HG03045 (cell line): ENCODE measurements around the gene ROR1.

ENCODE experiments used
- ATAC-seq: cut with Tn5 transposase; IDR thresholded peaks from one replicate; pipeline ENCODE4 v1.9.1; 2021; ENCODE audit warnings: mild to moderate bottlenecking, moderate library complexity; ENCODE audit not compliant: unreplicated experiment

The ROR1 gene

GRCh38 chr1:63904826-63905225, 131.0 kb downstream of the ROR1 start:
- no peak for ATAC-seq

GRCh38 chr1:63906047-63906704, 132.4 kb downstream of the ROR1 start:
- no peak for ATAC-seq

- ATAC-seq = no peak
Measured at GRCh38 chr1:63907051-63907450, 133.2 kb downstream of the ROR1 start.

DNA sequence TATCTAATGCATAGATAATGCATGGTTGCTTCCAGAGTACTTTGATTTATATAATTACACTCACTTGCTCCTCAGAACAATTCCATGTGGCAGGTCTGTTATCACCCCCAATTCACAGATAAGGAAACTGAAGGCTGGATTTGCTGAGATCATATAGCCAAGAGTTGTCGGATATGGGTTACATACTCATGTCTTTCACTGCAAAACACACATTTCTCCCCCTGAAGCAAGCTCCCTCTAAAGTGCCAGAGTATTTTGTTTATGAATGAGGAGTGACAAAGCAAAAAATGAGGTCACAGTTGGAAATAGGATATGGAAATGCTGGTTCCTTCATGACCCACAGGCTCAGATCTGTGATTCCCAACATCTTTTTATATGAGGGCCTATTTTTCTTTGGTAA, 134.2 kb downstream of the ROR1 start:
- ATAC-seq = no peak

- ATAC-seq = no peak
Measured at GRCh38 chr1:63909526-63909925, 135.7 kb downstream of the ROR1 start.

DNA sequence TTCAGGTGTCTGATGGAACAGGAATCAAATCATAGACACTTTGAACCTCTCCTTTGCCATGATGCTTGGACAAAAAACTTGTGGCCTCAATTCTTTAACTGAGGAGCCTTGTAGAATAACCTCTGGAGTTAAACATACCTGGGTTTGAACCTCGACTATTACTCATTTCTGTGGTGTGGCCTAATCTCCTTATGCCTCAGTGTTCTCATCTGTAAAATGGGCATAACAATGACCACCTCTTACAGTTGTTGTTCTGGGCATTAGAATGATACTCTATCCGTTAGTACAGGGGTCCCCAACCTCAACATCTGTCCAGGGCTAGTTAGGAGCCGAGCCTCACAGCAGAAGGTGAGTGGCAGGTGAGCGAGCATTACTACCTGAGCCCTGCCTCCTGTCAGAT, 137.2 kb downstream of the ROR1 start:
- ATAC-seq = no peak

DNA sequence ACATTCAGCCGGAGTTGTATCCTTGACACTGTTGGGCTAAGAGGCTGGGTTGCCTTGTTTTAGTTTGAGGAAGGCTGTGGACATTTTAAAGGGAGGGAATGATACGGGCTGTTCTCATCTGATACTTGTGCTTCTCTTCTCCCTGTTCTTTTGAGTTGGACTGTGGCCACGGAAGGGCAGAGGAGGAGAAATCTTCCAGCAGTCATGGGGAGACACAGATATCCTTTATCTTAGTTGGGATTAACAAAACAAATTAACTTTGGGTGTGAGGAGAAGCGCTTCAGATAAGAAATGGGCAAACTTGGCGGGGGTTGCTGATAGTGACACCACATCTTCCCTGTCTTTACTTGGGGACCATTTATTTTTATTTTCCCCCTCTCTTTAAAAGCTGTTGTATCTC, 138.8 kb downstream of the ROR1 start:
- no peak for ATAC-seq

- no peak for ATAC-seq
Measured at GRCh38 chr1:63913533-63913932, 139.7 kb downstream of the ROR1 start.

DNA sequence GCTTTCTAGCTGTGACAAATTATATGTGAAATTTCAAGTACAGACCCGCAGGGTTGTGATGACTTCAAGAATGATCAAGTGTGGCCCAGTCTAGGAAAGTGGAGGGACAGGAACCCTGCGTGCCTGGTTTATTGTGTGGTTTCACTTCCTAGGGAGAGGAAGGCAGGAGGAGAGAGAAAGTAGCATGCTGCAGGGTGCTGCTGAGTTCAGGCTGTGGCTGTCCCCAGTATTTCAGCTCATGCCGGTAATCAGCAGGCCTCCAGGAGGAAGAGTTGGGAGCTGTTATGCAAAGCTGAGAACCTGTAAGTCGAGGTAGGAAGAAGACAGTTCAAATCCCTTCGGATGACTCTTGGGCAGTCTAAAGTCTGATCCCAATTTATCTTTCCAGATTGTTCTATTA, 140.4 kb downstream of the ROR1 start:
- ATAC-seq = no peak

GRCh38 chr1:63914706-63915105, 140.9 kb downstream of the ROR1 start:
- no peak for ATAC-seq

GRCh38 chr1:63915121-63915520, 141.3 kb downstream of the ROR1 start:
- no peak for ATAC-seq

- ATAC-seq = no peak
Measured at GRCh38 chr1:63916485-63917360, 142.9 kb downstream of the ROR1 start.

DNA sequence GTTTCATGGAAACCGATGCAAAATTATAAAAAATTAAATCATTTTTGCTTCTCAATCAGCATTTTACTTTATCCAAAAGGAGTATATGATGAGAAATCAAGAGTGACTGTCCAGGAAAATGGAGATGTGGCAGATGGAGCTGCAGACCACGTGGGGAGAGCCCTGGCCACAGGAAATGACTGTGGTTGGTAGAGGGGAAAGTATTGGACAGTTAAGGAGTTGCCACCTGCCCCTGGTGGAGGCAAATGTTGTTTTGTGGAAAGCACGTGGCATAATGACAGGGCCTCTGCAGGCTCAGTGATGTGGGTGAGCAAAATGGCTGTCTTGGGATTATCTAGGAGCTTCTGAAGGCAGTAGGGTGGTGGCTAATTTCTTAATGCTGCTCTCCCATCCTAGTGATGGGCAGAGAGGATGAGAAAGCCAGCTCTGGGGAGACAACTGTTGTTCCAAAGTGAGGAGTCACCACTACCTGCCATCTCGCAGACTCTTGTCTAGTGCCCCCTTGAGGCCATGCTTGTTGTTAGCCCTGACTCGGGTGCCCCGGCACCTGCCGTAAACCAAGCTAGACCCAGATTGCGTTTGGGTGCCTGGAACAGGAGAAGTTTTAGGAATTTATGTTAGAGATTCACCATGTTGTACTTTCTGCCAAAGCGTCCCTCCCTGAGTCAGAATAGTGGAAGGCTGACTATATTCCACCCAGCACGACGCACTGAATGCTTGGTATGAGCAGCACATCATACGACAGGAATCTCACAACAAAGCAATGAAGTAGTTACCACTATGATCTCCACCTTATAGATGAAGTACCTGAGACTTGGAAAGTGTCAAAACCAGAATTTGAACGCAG, 144.0 kb downstream of the ROR1 start:
- ATAC-seq = no peak

GRCh38 chr1:63918418-63918945, 144.7 kb downstream of the ROR1 start:
- ATAC-seq = no peak

DNA sequence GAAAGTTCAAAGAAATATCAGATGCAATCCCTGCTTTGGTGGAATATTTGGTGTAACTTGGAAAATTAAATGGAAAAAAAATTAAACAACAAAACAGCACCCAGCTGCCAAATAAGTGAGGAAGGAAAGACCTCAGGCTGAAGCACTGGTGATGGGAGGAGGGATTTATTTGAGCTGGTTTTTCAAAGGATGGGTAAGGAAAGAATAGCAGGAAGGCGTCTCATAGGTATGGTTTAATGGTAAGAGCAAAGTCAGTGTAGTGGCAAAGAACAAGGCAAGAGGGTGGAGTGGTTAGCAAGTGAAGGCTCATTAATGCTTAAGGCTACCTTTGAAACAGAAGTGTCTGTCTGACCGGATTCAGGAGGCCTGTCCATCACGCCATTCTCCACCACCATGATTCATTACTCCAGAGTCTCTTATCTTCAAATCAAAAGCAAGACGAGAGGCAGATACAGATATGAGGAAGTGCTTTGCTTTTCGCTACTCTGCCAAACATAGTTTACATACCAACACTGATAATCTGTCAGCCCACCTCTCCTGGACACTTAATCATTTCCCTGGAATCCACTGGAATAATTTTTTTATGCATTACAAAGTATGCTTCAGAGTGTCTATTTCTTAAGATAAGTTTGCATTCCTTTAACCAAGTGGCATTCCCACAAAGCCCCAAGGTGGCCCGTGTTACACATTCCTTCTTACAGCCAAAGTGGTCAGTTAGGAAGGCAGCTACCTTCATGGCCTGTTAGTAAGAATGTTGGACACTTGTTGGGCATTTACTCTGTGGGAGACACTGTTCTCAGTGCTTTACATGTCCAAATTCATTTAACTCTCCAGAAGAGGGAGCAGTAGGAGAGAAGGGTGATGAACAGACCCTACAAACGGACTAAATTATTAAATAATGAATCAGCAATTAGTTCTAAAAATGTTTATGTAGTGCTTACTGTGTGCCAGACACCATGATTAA, 146.6 kb downstream of the ROR1 start:
- no peak for ATAC-seq

DNA sequence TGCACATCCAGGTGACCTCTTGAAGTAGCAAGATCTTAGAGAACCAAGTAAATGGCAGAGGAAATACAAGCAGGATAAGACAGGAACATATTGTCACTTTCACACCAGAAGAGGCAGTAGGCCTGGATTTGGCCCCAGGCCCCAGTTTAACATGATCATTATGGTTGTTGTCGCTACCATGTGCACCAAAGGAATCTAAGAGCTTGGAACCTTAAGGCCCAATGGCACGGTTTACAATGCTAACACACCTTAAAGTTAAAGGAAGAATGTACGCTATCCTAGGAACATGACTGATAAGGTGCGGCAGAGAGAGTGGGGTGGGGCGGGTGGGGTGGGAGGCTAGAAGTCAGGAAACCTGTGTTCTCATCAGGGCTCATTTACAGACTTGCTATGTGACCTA, 147.5 kb downstream of the ROR1 start:
- no peak for ATAC-seq

GRCh38 chr1:63921802-63922201, 148.0 kb downstream of the ROR1 start:
- ATAC-seq = no peak

DNA sequence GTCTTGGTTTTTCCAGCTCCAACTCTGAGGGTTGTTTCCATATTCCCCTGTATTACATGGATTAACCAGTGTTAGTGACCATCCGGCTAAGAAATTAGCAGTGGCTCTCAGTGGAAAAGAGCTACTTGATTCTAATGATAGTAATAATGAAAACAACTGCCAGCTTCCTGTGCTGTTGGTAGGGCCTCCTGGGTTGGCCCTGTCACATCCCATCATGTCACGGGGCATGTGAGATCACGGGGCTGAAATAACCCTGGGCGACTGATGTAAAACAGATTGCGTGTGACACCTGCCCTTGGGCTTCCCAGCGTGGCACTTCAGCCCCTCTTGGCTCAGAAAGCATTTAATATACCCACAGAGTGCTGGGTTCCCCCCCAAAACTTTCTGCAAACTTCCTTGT, 149.0 kb downstream of the ROR1 start:
- no peak for ATAC-seq

- ATAC-seq = no peak
Measured at GRCh38 chr1:63923302-63923701, 149.5 kb downstream of the ROR1 start.

DNA sequence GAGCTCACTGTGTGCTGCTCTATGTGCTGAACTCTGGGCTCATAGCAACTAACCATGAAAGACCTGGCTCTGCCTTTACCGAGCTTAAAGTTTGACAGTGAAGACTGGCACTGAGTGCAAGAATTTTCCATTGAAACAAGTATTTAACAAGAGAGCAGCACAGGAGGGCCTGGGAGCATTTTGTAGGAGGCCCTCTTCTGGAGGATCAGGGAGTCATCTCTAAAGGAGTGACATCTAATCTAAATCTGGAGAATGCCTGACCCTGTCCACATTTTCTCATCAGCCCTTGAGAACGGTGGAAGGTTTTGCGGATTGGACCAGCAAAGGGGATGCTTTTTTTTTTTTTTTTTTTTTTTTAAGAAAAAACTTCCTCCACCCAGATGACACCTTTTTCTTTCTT, 150.8 kb downstream of the ROR1 start:
- ATAC-seq = no peak
